ENCODE results near the gene ACSL6.

ACSL6 gene

GRCh38 chr5:131999441-132000240, 11.8 kb downstream of the ACSL6 start:
- DNase-seq (ENCODE audit: low read depth): no peak

GRCh38 chr5:131999041-131999440, 12.4 kb downstream of the ACSL6 start:
- DNase-seq (ENCODE audit: low read depth): no peak

GRCh38 chr5:131998431-131999040, 12.9 kb downstream of the ACSL6 start:
- no peak for DNase-seq (ENCODE audit: low read depth)

GRCh38 chr5:131997727-131998117, 13.7 kb downstream of the ACSL6 start:
- no peak for DNase-seq (ENCODE audit: low read depth)

GRCh38 chr5:131997026-131997726, 14.3 kb downstream of the ACSL6 start:
- DNase-seq (ENCODE audit: low read depth): no peak

- no peak for DNase-seq (ENCODE audit: low read depth)
Measured at GRCh38 chr5:131996210-131997025, 15.0 kb downstream of the ACSL6 start.

GRCh38 chr5:131994533-131995226, 16.8 kb downstream of the ACSL6 start:
- no peak for DNase-seq (ENCODE audit: low read depth)

- DNase-seq (ENCODE audit: low read depth): no peak
Measured at GRCh38 chr5:131994090-131994489, 17.4 kb downstream of the ACSL6 start.

GRCh38 chr5:131993676-131994075, 17.8 kb downstream of the ACSL6 start:
- DNase-seq (ENCODE audit: low read depth): no peak

GRCh38 chr5:131992370-131992769, 19.1 kb downstream of the ACSL6 start:
- DNase-seq (ENCODE audit: low read depth): no peak

- no peak for DNase-seq (ENCODE audit: low read depth)
Measured at GRCh38 chr5:131991593-131992324, 19.7 kb downstream of the ACSL6 start.

GRCh38 chr5:131990716-131991115, 20.7 kb downstream of the ACSL6 start:
- DNase-seq (ENCODE audit: low read depth): no peak

GRCh38 chr5:131988601-131989000, 22.9 kb downstream of the ACSL6 start:
- DNase-seq (ENCODE audit: low read depth): no peak

GRCh38 chr5:131987251-131987650, 24.2 kb downstream of the ACSL6 start:
- DNase-seq (ENCODE audit: low read depth): no peak

GRCh38 chr5:131986161-131986912, 25.1 kb downstream of the ACSL6 start:
- DNase-seq (ENCODE audit: low read depth): no peak

GRCh38 chr5:131984956-131985665, 26.3 kb downstream of the ACSL6 start:
- no peak for DNase-seq (ENCODE audit: low read depth)

GRCh38 chr5:131983244-131983771, 28.1 kb downstream of the ACSL6 start:
- DNase-seq (ENCODE audit: low read depth): no peak

GRCh38 chr5:131981516-131981915, 29.9 kb downstream of the ACSL6 start:
- DNase-seq (ENCODE audit: low read depth): no peak

- DNase-seq (ENCODE audit: low read depth): no peak
Measured at GRCh38 chr5:131980696-131981095, 30.8 kb downstream of the ACSL6 start.

All from stimulated activated CD8-positive, alpha-beta memory T cell treated with anti-CD3 and anti-CD28 coated beads, Interleukin-4, amount 100 ng/mL, for 24 hours (primary cell).